OCI-LY1 (cell line): Measurements from ENCODE around the gene FOXF2.

Source experiments
- CTCF ChIP-seq: fragments of 200-600 bp; sonication (generic), shearing (Covaris generic); IDR thresholded peaks from 2 replicates; pipeline ENCODE4 v1.5.1; 2017; ENCODE audit warnings: mild to moderate bottlenecking, antibody characterized with exemption, low read length, moderate library complexity, mixed read lengths
- EZH2 ChIP-seq: fragments of 200-600 bp; sonication (generic), shearing (Covaris generic); IDR thresholded peaks from 2 replicates; pipeline ENCODE4 v1.8.0; 2017; ENCODE audit warnings: borderline replicate concordance, mixed run types, mild to moderate bottlenecking, antibody characterized with exemption, low read length, moderate library complexity, mixed read lengths

- no peak for TF ChIP-seq EZH2
- no peak for TF ChIP-seq CTCF
Observed at GRCh38 chr6:1402369-1402768, 13.0 kb downstream of the FOXF2 start.
